ENCODE data around the gene KCNMA1.

GRCh38 chr10:77457266-77457665 lies 180.3 kb downstream of the KCNMA1 start:
- TF ChIP-seq CTCF (IDR thresholded peaks at IDR 0.05; ENCODE audit: low read depth, low read length) (no peak), POLR2A (IDR thresholded peaks at IDR 0.05; ENCODE audit: extremely low read depth, insufficient read length) (no peak)

Measured in NB4 (cell line).